Coronary artery (tissue), 2 donors: ENCODE data around the gene GPC6.

Source experiments
- DNase-seq: peaks from one replicate; pipeline ENCODE4 v3.0.0-alpha.2; 2017; ENCODE audit warnings: low spot score
- H3K27ac ChIP-seq, 2 donors: fragments of 200-600 bp; sonication (generic); one replicate each; pipeline ENCODE4 v1.5.1; 2016 to 2019
- H3K4me3 ChIP-seq: fragments of 200-600 bp; sonication (generic); 2 replicates; pipeline ENCODE4 v1.5.1; 2016; ENCODE audit warnings: mild to moderate bottlenecking, moderate library complexity
- CTCF ChIP-seq: fragments of 200-600 bp; sonication (generic); IDR thresholded peaks from one replicate; pipeline ENCODE4 v1.5.1; 2019; ENCODE audit warnings: antibody characterized with exemption

GPC6 gene

GRCh38 chr13:94140511-94140910 is 913.9 kb downstream of the GPC6 start:
- DNase-seq: no peak
- TF ChIP-seq CTCF: no peak
- no peak overlapping the region for H3K27ac ChIP-seq
- H3K4me3 ChIP-seq: no peak overlapping the region

- H3K27ac ChIP-seq: no peak overlapping the region
- H3K4me3 ChIP-seq: no peak overlapping the region
- DNase-seq: no peak
- no peak for TF ChIP-seq CTCF
Measured at GRCh38 chr13:94143624-94144350, 917.2 kb downstream of the GPC6 start.

- no peak for DNase-seq
- no peak for TF ChIP-seq CTCF
- no peak overlapping the region for H3K4me3 ChIP-seq
- no peak overlapping the region for H3K27ac ChIP-seq
Measured at GRCh38 chr13:94145966-94146365, 919.4 kb downstream of the GPC6 start.

GRCh38 chr13:94153586-94153985 is 927.0 kb downstream of the GPC6 start:
- no peak for TF ChIP-seq CTCF
- Histone ChIP-seq H3K4me3 (no peak overlapping the region), H3K27ac (no peak overlapping the region)
- DNase-seq: no peak

- DNase-seq: no peak
- Histone ChIP-seq H3K27ac (no peak overlapping the region), H3K4me3 (no peak overlapping the region)
- TF ChIP-seq CTCF: no peak
Measured at GRCh38 chr13:94154367-94154766, 927.8 kb downstream of the GPC6 start.

GRCh38 chr13:94157705-94158218 is 931.2 kb downstream of the GPC6 start:
- no peak for TF ChIP-seq CTCF
- Histone ChIP-seq H3K4me3 (no peak overlapping the region), H3K27ac (peak overlapping the region in 1 of 2 donors; percentile 48)
- DNase-seq: no peak

GRCh38 chr13:94160875-94161274 is 934.3 kb downstream of the GPC6 start:
- Histone ChIP-seq H3K4me3 (no peak overlapping the region), H3K27ac (no peak overlapping the region)
- no peak for TF ChIP-seq CTCF
- no peak for DNase-seq
